BJ (cell line): ENCODE data around the gene CHN2. TPM values are rescaled to one million over a fixed set of nuclear protein-coding genes. Genes with fewer than 3 reads are reported as not detected.

Source experiments
- CTCF ChIA-PET: fragments of 350-600 bp; formaldehyde crosslinking; extraction: SDS; loops from one replicate; lab custom pipeline; 2021; ENCODE audit warnings: antibody characterized with exemption, inconsistent platforms; lab: Yijun Ruan, JAX
- POLR2A ChIA-PET: fragments of 300-600 bp; sonication (Branson Sonifier 250); formaldehyde crosslinking; extraction: SDS; loops from one replicate; lab custom pipeline; 2021; ENCODE audit warnings: antibody characterized with exemption; lab: Charles Lee
- DNase-seq: peaks from one replicate; pipeline ENCODE4 v3.0.0-alpha.2; 2011; ENCODE audit warnings: low read depth
- H3K27me3 ChIP-seq: 2 replicates; pipeline ENCODE4 v1.6.0; 2011; ENCODE audit warnings: low read length; ENCODE audit not compliant: control insufficient read depth, insufficient read depth
- H3K36me3 ChIP-seq: 2 replicates; pipeline ENCODE4 v1.5.1; 2011; ENCODE audit warnings: low read length; ENCODE audit not compliant: control insufficient read depth, insufficient read depth
- H3K4me3 ChIP-seq: 2 replicates; pipeline ENCODE4 v1.5.1; 2011; ENCODE audit warnings: low read depth, mild to moderate bottlenecking, control low read depth, low read length
- polyA plus RNA-seq: library from polyadenylated mRNA; depleted of rRNA; stranded (reverse); fragments of >200 nt; gene quantifications from 2 replicates; pipeline ENCODE4 v1.2.3, GENCODE V29; 2011
- TF ChIP-seq, protein P1 (sequence below): IDR thresholded peaks from 2 replicates; pipeline ENCODE4 v1.5.1; 2011; ENCODE audit warnings: low read depth, mild to moderate bottlenecking, control low read depth, inconsistent platforms, low read length, moderate library complexity; ENCODE audit not compliant: insufficient read depth

CHN2 gene
- polyA plus RNA-seq, 1 experiment = not detected

- no peaks in the 10 kb centered on the region for H3K27me3 ChIP-seq
- no peak overlapping the region for H3K4me3 ChIP-seq
- TF ChIP-seq, protein P1, sequence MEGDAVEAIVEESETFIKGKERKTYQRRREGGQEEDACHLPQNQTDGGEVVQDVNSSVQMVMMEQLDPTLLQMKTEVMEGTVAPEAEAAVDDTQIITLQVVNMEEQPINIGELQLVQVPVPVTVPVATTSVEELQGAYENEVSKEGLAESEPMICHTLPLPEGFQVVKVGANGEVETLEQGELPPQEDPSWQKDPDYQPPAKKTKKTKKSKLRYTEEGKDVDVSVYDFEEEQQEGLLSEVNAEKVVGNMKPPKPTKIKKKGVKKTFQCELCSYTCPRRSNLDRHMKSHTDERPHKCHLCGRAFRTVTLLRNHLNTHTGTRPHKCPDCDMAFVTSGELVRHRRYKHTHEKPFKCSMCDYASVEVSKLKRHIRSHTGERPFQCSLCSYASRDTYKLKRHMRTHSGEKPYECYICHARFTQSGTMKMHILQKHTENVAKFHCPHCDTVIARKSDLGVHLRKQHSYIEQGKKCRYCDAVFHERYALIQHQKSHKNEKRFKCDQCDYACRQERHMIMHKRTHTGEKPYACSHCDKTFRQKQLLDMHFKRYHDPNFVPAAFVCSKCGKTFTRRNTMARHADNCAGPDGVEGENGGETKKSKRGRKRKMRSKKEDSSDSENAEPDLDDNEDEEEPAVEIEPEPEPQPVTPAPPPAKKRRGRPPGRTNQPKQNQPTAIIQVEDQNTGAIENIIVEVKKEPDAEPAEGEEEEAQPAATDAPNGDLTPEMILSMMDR = no peak
- CTCF ChIA-PET = no interaction called here
- no peaks in the 10 kb centered on the region for H3K36me3 ChIP-seq
- POLR2A ChIA-PET = no interaction called here
- no peak for DNase-seq
Measured at GRCh38 chr7:29285861-29286260, 91.3 kb downstream of the CHN2 start.

- H3K27me3 ChIP-seq = no peaks in the 10 kb centered on the region
- TF ChIP-seq, protein P1 = no peak
- POLR2A ChIA-PET = no interaction called here
- no peak overlapping the region for H3K4me3 ChIP-seq
- H3K36me3 ChIP-seq = no peaks in the 10 kb centered on the region
- CTCF ChIA-PET = interaction anchor here (1.5 kb wide), 1 partner anchor 9 kb away, joined by 3 read pairs; no protein-coding TSS in a partner anchor
- no peak for DNase-seq
Measured at GRCh38 chr7:29287366-29287765, 92.8 kb downstream of the CHN2 start.

DNA sequence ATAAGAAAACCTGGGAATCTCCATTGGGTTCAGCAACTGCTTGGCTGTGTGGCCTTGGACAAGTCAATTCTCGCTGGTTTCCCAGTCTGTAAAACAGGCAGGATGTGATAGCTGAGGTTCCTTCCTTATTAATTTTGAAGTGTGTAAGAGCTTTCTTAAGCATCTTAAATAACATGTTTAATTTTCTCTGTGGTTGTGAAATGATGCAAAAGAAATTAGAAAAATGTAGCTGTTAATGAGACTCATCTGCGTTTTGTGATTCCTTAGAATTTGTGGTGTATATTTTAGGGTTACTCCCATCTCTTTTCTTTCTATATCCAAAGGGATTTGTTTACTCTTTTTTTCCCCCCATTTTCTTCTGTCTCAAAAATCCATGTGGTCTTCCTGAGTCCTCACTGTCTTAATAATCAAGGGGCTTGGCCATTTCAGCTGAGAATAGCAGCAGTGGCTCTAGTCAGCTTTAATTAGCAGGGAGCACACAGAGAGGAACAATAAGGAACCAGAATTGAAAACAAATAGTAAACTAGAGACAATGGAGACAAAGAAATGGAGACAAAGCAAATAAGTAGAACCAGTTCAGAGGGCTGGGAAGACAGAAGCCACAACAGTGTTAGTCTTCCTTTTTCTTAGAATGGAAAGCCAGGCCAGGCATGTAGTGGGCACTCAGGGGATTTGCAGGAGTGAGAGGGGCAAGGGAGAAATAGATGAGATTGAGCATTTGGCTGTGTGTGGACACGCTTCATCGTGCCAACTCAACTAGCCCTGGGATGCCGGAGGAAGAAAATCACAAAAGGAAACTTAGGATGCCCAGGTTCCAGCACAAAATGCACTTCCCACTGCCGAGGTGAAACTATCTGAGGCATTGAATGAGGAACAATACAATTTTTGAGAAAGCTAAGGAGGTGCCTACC lies 93.9 kb downstream of the CHN2 start:
- no peak overlapping the region for H3K4me3 ChIP-seq
- no peaks in the 10 kb centered on the region for H3K27me3 ChIP-seq
- CTCF ChIA-PET = interaction anchor here (1.5 kb wide), 1 partner anchor 10 kb away, joined by 3 read pairs; no protein-coding TSS in a partner anchor
- TF ChIP-seq, protein P1 = no peak
- H3K36me3 ChIP-seq = no peaks in the 10 kb centered on the region
- POLR2A ChIA-PET = no interaction called here
- no peak for DNase-seq

DNA sequence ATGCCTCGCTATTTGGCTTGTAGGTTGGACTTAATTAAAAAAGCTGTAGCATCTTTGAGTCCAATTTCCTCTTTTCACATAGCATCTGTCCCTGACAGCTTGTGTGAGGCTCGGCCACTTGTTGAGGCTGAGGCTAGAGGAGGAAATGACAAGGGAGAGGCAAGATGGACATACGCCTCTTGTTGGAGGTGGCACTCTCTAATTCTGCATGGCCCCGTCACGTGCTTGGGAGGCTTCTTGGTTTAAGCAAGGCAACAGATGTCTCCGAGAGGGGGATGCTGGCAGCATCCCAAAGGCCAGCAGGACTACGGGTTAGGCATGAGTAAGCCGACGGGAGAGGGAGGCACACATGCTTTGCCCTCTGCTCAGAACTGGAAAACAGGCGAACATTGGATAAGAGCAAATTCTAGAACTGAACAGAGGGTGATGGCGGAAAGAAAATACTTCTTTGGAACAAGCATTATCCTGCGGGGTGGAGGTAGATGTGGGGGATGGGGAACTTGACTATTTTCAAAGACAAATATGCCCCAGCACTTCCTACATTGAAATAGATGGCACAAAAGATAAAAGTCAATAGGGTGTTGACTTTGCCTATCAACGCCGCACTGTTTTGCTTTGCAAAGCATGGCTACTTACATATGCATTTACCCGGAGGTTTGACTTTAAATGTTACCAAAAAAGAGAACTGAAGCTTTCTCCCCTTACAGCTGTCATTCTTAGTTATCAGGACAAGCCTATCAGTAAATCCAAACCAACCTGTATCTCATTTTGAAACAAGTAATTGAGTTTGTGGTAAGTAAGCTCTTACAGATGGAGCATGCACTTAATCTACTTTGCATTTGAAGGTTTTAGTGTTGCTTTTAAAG lies 94.8 kb downstream of the CHN2 start:
- ChIA-PET POLR2A (no interaction called here), CTCF (no interaction called here)
- H3K27me3 ChIP-seq = no peaks in the 10 kb centered on the region
- no peaks in the 10 kb centered on the region for H3K36me3 ChIP-seq
- no peak overlapping the region for H3K4me3 ChIP-seq
- no peak for DNase-seq
- TF ChIP-seq, protein P1 = no peak

- no peaks in the 10 kb centered on the region for H3K36me3 ChIP-seq
- H3K27me3 ChIP-seq = no peaks in the 10 kb centered on the region
- no peak for DNase-seq
- POLR2A ChIA-PET = no interaction called here
- H3K4me3 ChIP-seq = no peak overlapping the region
- CTCF ChIA-PET = interaction anchor here (0.5 kb wide), 1 partner anchor 842 kb away, joined by 5 read pairs; no protein-coding TSS in a partner anchor
- TF ChIP-seq, protein P1 = no peak
Measured at GRCh38 chr7:29290829-29291228, 96.3 kb downstream of the CHN2 start.
